GM12892 (cell line): Measurements from ENCODE around the gene HSFX2.

Experiments
- POLR2A ChIP-seq: IDR thresholded peaks from 2 replicates; pipeline ENCODE4 v1.6.1; 2011; ENCODE audit warnings: low read depth, low read length, control low read depth
- POLR2AphosphoS5 ChIP-seq: IDR thresholded peaks from 2 replicates; pipeline ENCODE4 v1.6.1; 2011; ENCODE audit warnings: low read depth, low read length, control low read depth

- no peak for TF ChIP-seq POLR2AphosphoS5
- no peak for TF ChIP-seq POLR2A
Measured at GRCh38 chrX:149639568-149639967, 44.5 kb upstream of the HSFX2 start.
